ENCODE data around the gene AMIGO2.

DNA sequence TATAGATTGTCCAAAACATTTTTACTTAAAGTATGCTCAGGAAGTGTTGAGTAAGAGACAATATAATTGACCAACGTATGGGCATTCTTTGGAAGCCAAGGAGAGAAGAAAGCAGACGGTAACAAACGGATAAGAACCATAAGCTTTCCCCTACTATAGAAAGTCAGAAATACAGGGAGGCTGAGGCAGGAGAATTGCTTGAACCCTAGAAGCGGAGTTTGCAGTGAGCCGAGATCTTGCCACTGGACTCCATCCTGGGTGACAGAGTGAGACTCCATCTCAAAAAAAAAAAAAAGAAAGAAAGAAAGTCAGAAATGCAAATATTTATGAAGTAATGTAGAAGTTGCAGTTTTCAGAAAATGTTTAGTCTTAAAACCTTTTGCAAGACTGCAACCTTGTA, 51.6 kb downstream of the AMIGO2 start:
- TF ChIP-seq, protein P1, sequence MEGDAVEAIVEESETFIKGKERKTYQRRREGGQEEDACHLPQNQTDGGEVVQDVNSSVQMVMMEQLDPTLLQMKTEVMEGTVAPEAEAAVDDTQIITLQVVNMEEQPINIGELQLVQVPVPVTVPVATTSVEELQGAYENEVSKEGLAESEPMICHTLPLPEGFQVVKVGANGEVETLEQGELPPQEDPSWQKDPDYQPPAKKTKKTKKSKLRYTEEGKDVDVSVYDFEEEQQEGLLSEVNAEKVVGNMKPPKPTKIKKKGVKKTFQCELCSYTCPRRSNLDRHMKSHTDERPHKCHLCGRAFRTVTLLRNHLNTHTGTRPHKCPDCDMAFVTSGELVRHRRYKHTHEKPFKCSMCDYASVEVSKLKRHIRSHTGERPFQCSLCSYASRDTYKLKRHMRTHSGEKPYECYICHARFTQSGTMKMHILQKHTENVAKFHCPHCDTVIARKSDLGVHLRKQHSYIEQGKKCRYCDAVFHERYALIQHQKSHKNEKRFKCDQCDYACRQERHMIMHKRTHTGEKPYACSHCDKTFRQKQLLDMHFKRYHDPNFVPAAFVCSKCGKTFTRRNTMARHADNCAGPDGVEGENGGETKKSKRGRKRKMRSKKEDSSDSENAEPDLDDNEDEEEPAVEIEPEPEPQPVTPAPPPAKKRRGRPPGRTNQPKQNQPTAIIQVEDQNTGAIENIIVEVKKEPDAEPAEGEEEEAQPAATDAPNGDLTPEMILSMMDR (IDR thresholded peaks at IDR 0.05), result no peak
- no peak for TF ChIP-seq POLR2A (IDR thresholded peaks at IDR 0.05)

Data from body of pancreas (tissue), 4 donors.